H9 (cell line): Measurements from ENCODE around the gene MAPK1IP1L. TPM values are rescaled to one million over a fixed set of nuclear protein-coding genes. Genes with fewer than 3 reads are reported as not detected.

Experiments used
- DNase-seq: peaks from one replicate; pipeline ENCODE4 v3.0.0-alpha.2; 2017
- H2AFZ ChIP-seq: one replicate; pipeline ENCODE4 v1.6.1; 2013; ENCODE audit warnings: mild to moderate bottlenecking, low read length, control low read depth, moderate library complexity
- H2AK5ac ChIP-seq: 2 replicates; pipeline ENCODE4 v1.6.1; 2013; ENCODE audit warnings: low read length, control low read depth, mixed read lengths; ENCODE audit not compliant: insufficient read length
- H2BK120ac ChIP-seq: one replicate; pipeline ENCODE4 v1.6.1; 2013; ENCODE audit warnings: low read depth, mild to moderate bottlenecking, low read length, control low read depth, inconsistent platforms; ENCODE audit not compliant: poor library complexity, severe bottlenecking
- H2BK12ac ChIP-seq: 2 replicates; pipeline ENCODE4 v1.6.1; 2013; ENCODE audit warnings: low read length, control low read depth, mixed read lengths, low read depth; ENCODE audit not compliant: insufficient read length
- H2BK15ac ChIP-seq: 2 replicates; pipeline ENCODE4 v1.6.1; 2013; ENCODE audit warnings: low read depth, low read length, control low read depth
- H2BK20ac ChIP-seq: one replicate; pipeline ENCODE4 v1.6.1; 2013; ENCODE audit warnings: low read depth, mild to moderate bottlenecking, low read length, control low read depth, inconsistent platforms; ENCODE audit not compliant: poor library complexity, severe bottlenecking
- H2BK5ac ChIP-seq: 2 replicates; pipeline ENCODE4 v1.6.1; 2013; ENCODE audit warnings: low read length, control low read depth, mixed read lengths; ENCODE audit not compliant: insufficient read length
- H3K14ac ChIP-seq: 2 replicates; pipeline ENCODE4 v1.6.1; 2013; ENCODE audit warnings: low read length, control low read depth; ENCODE audit not compliant: insufficient read depth
- H3K18ac ChIP-seq: 2 replicates; pipeline ENCODE4 v1.6.1; 2013; ENCODE audit warnings: low read depth, mild to moderate bottlenecking, mixed read lengths, low read length, control low read depth; ENCODE audit not compliant: insufficient read length
- H3K23ac ChIP-seq: 2 replicates; pipeline ENCODE4 v1.6.1; 2013; ENCODE audit warnings: low read length, control low read depth, mixed read lengths, low read depth; ENCODE audit not compliant: insufficient read length
- H3K23me2 ChIP-seq: 2 replicates; pipeline ENCODE4 v1.6.1; 2013; ENCODE audit warnings: low read depth, mild to moderate bottlenecking, mixed read lengths, low read length, control low read depth; ENCODE audit not compliant: insufficient read length, poor library complexity, severe bottlenecking
- H3K27ac ChIP-seq: 2 replicates; pipeline ENCODE4 v1.5.1; 2013; ENCODE audit warnings: low read length, control low read depth, mixed read lengths, low read depth; ENCODE audit not compliant: insufficient read length
- H3K27me3 ChIP-seq: 2 replicates; pipeline ENCODE4 v1.6.1; 2013; ENCODE audit warnings: low read length, control low read depth, inconsistent platforms; ENCODE audit not compliant: insufficient read depth
- H3K4ac ChIP-seq: 2 replicates; pipeline ENCODE4 v1.6.1; 2013; ENCODE audit warnings: low read depth, mild to moderate bottlenecking, control low read depth, inconsistent platforms, low read length, moderate library complexity
- H3K4me1 ChIP-seq: 2 replicates; pipeline ENCODE4 v1.6.1; 2013; ENCODE audit warnings: low read length, control low read depth, inconsistent platforms; ENCODE audit not compliant: insufficient read depth
- H3K4me2 ChIP-seq: 2 replicates; pipeline ENCODE4 v1.6.1; 2013; ENCODE audit warnings: low read length, control low read depth, mixed read lengths; ENCODE audit not compliant: insufficient read length, insufficient read depth
- H3K56ac ChIP-seq: 2 replicates; pipeline ENCODE4 v1.6.1; 2013; ENCODE audit warnings: low read depth, mild to moderate bottlenecking, mixed read lengths, low read length, control low read depth; ENCODE audit not compliant: insufficient read length
- H3K79me1 ChIP-seq: 2 replicates; pipeline ENCODE4 v1.6.1; 2013; ENCODE audit warnings: low read depth, mild to moderate bottlenecking, moderate library complexity, low read length, control low read depth, inconsistent platforms; ENCODE audit not compliant: insufficient read depth, poor library complexity, severe bottlenecking
- H3K79me2 ChIP-seq: 2 replicates; pipeline ENCODE4 v1.6.1; 2013; ENCODE audit warnings: low read length, control low read depth, inconsistent platforms; ENCODE audit not compliant: insufficient read depth
- H3K9ac ChIP-seq: 2 replicates; pipeline ENCODE4 v1.6.1; 2013; ENCODE audit warnings: low read length, control low read depth, mixed read lengths; ENCODE audit not compliant: insufficient read length; ENCODE audit errors: extremely low read depth
- H3K9me3 ChIP-seq: one replicate; pipeline ENCODE4 v1.6.1; 2013; ENCODE audit warnings: low read depth, low read length, inconsistent platforms; ENCODE audit not compliant: control insufficient read depth
- H3T11ph ChIP-seq: one replicate; pipeline ENCODE4 v1.6.1; 2013; ENCODE audit warnings: mild to moderate bottlenecking, low read length, control low read depth, inconsistent platforms
- H4K20me1 ChIP-seq: one replicate; pipeline ENCODE4 v1.6.1; 2013; ENCODE audit not compliant: control insufficient read depth, insufficient read length, insufficient read depth
- H4K5ac ChIP-seq: 2 replicates; pipeline ENCODE4 v1.6.1; 2013; ENCODE audit warnings: low read depth, mild to moderate bottlenecking, mixed read lengths, low read length, control low read depth; ENCODE audit not compliant: insufficient read length
- H4K8ac ChIP-seq: replicated peaks from 2 replicates; pipeline ENCODE4 v1.6.1; 2013; ENCODE audit warnings: low read length, control low read depth, mixed read lengths, low read depth; ENCODE audit not compliant: insufficient read length
- H4K91ac ChIP-seq: 2 replicates; pipeline ENCODE4 v1.6.1; 2013; ENCODE audit warnings: low read depth, mild to moderate bottlenecking, moderate library complexity, mixed read lengths, low read length, control low read depth; ENCODE audit not compliant: insufficient read length
- H3K27ac Mint-ChIP-seq, 3 experiments: 2 replicates in 2 of 3; 3 replicates in 1 of 3; pipeline ENCODE4 v1.8.0; 2020 to 2021; ENCODE audit warnings: mixed read lengths in 3 of 3, mild to moderate bottlenecking in 1 of 3, moderate library complexity in 1 of 3
- H3K27me3 Mint-ChIP-seq: 2 replicates; pipeline ENCODE4 v1.8.0; 2021; ENCODE audit warnings: low read depth, mild to moderate bottlenecking, moderate library complexity, mixed read lengths
- H3K36me3 Mint-ChIP-seq, 3 experiments: 2 replicates in 2 of 3; 3 replicates in 1 of 3; pipeline ENCODE4 v1.8.0; 2020 to 2021; ENCODE audit warnings: low read depth in 3 of 3, mixed read lengths in 3 of 3; ENCODE audit not compliant: insufficient read depth in 1 of 3
- H3K4me1 Mint-ChIP-seq, 2 experiments: 2 replicates each; pipeline ENCODE4 v1.8.0; 2020; ENCODE audit warnings: mixed read lengths in 2 of 2
- H3K4me3 Mint-ChIP-seq, 2 experiments: 2 replicates in 1 of 2; 3 replicates in 1 of 2; pipeline ENCODE4 v1.8.0; 2020 to 2021; ENCODE audit warnings: mild to moderate bottlenecking in 2 of 2, mixed read lengths in 2 of 2, moderate library complexity in 1 of 2
- H3K9me3 Mint-ChIP-seq, 2 experiments: 2 replicates in 1 of 2; 3 replicates in 1 of 2; pipeline ENCODE4 v1.8.0; 2020; ENCODE audit warnings: mild to moderate bottlenecking in 2 of 2, mixed read lengths in 2 of 2, moderate library complexity in 1 of 2
- CTCF ChIP-seq: fragments of 200-600 bp; sonication (generic); conservative IDR thresholded peaks from 3 replicates; pipeline ENCODE4 v1.8.0; 2021; ENCODE audit warnings: antibody characterized with exemption, mild to moderate bottlenecking
- WGBS: extraction: QIAGEN DNeasy Blood & Tissue Kit; methylation state at CpG from one replicate; pipeline ENCODE4 v1.1.7; 2013; ENCODE audit warnings: missing lambda C conversion rate, low lambda C conversion rate, mixed read lengths; ENCODE audit not compliant: insufficient read length; ENCODE audit errors: extremely low coverage; 5-methylcytosine and 5-hydroxymethylcytosine counted together
- long read RNA-seq: library from polyadenylated mRNA; unstranded; transcript quantifications from one replicate; pipeline ENCODE4 v2.0.0, GENCODE V29; 2020
- total RNA-seq: library from RNA; stranded (reverse); gene quantifications from 2 replicates; pipeline ENCODE4 v1.2.1, GENCODE V29; 2021

The MAPK1IP1L gene
- 133 TPM in 2 replicates for total RNA-seq
- long read RNA-seq, partial matches to known transcripts, result 43 of 410 reads
- long read RNA-seq, other reads (novel, unspliced or antisense), result 367 of 410 reads

- Histone ChIP-seq H3K18ac (peak within 1 kb of the TSS; percentile 100), H3K14ac (peak within 1 kb of the TSS; percentile 99), H3K79me1 (peaks cover 7% of the 10 kb centered on the region), H2BK120ac (peak within 1 kb of the TSS; percentile 98), H4K20me1 (no peaks in the 10 kb centered on the region), H3K27ac (peak within 1 kb of the TSS; percentile 95), H4K8ac (peak within 1 kb of the TSS; percentile 99), H2AK5ac (peak within 1 kb of the TSS; percentile 66), H3K4ac (peak within 1 kb of the TSS; percentile 100; the same call in 1 of the 2 replicates), H4K5ac (peak within 1 kb of the TSS; percentile 100), H3K4me2 (peak within 1 kb of the TSS; percentile 93), H2BK12ac (peak within 1 kb of the TSS; percentile 97), H2BK5ac (peak within 1 kb of the TSS; percentile 99), H3K27me3 (no peaks in the 10 kb centered on the region), H2AFZ (peak within 1 kb of the TSS; percentile 98), H4K91ac (peak within 1 kb of the TSS; percentile 90), H3K23me2 (peaks cover 10% of the 10 kb centered on the region), H3K4me1 (no peaks in the 10 kb centered on the region; the same call in 1 of the 2 replicates), H2BK20ac (peak within 1 kb of the TSS; percentile 100), H2BK15ac (no peak within 1 kb of the TSS), H3K9ac (peak within 1 kb of the TSS; percentile 100), H3K9me3 (no peaks in the 10 kb centered on the region), H3K56ac (peak within 1 kb of the TSS; percentile 100), H3K23ac (no peak within 1 kb of the TSS), H3T11ph (peak within 1 kb of the TSS; percentile 99), H3K79me2 (peaks cover 27% of the 10 kb centered on the region; the same call in 1 of the 2 replicates)
- peak within 1 kb of the TSS; percentile 86 to 95 for H3K4me3 Mint-ChIP-seq
- H3K27ac Mint-ChIP-seq, result peak within 1 kb of the TSS; percentile 99
- no peaks in the 10 kb centered on the region; a peak in 1 of 5 replicates for H3K9me3 Mint-ChIP-seq
- H3K27me3 Mint-ChIP-seq, result no peaks in the 10 kb centered on the region
- DNase-seq, result peak; percentile 95
- peak; percentile 100 for TF ChIP-seq CTCF
- no CpG with 5 or more reads among the region's 98 CpGs for WGBS
- peaks cover 11 to 25% (median 23%) of the 10 kb centered on the region in 3 experiments; a peak in 6 of 7 replicates for H3K36me3 Mint-ChIP-seq
- H3K4me1 Mint-ChIP-seq, result peaks cover 30% of the 10 kb centered on the region in 2 experiments
Observed at GRCh38 chr14:55051423-55052268, at the start of gene MAPK1IP1L. Gene MAPK1IP1L, plus strand, starts transcription at chr14:55051647. Its CDS starts 10,037 bp downstream, at chr14:55061684.
